ENCODE data around the gene PRKCQ.

DNA sequence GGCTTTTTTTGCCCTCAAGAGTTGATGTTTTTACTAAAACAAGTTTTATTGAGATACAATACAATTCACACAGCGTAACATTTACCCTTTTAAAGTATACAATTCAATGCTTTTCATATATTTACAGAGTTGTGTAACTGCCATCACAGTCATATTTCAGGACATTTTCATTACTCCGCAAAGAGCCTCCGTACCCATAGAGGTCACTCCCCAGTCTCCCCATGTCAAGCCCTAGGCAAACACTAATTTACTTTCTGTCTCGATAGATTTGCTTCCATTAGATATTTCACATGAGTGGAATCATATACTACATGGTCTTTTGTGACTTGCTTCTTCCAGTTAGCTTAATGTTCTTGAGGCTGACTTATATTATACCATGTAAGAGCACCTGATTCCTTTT is 183.8 kb downstream of the PRKCQ start:
- TF ChIP-seq CTCF (IDR thresholded peaks at IDR 0.05; ENCODE audit: insufficient read depth, low read length, poor library complexity, severe bottlenecking) (no peak), EZH2phosphoT487 (conservative IDR thresholded peaks at IDR 0.05; ENCODE audit: low read length) (no peak)
